GM12878 (cell line): Measurements from ENCODE around the gene OPCML. TPM values are rescaled to one million over a fixed set of nuclear protein-coding genes. Genes with fewer than 3 reads are reported as not detected.

ENCODE experiments used
- E2F4 ChIP-seq: IDR thresholded peaks from 2 replicates; pipeline ENCODE4 v1.6.1; 2012; ENCODE audit warnings: low read depth, low read length, improper control_type of control experiment
- EGR1 ChIP-seq, 2 experiments: IDR thresholded peaks; 1 replicate in 1 of 2; 2 replicates in 1 of 2; pipeline ENCODE4 v1.6.1; 2011 to 2012; ENCODE audit warnings: low read depth in 2 of 2, low read length in 2 of 2, borderline replicate concordance in 1 of 2, mild to moderate bottlenecking in 1 of 2, moderate library complexity in 1 of 2
- IKZF1 ChIP-seq: fragments of 450-650 bp; conservative IDR thresholded peaks from 2 replicates; pipeline ENCODE4 v1.6.1; 2017; ENCODE audit warnings: antibody characterized with exemption, mild to moderate bottlenecking
- JUND ChIP-seq: IDR thresholded peaks from 2 replicates; pipeline ENCODE4 v1.6.1; 2012; ENCODE audit warnings: low read depth, mild to moderate bottlenecking, low read length, improper control_type of control experiment, moderate library complexity
- NRF1 ChIP-seq: conservative IDR thresholded peaks from 2 replicates; pipeline ENCODE4 v1.6.1; 2011; ENCODE audit warnings: mild to moderate bottlenecking, low read depth, low read length, improper control_type of control experiment
- RAD21 ChIP-seq: IDR thresholded peaks from 2 replicates; pipeline ENCODE4 v1.6.1; 2011; ENCODE audit warnings: mild to moderate bottlenecking, low read depth, low read length, moderate library complexity; ENCODE audit not compliant: insufficient read depth
- RCOR1 ChIP-seq: conservative IDR thresholded peaks from 2 replicates; pipeline ENCODE4 v1.6.1; 2012; ENCODE audit warnings: low read depth, low read length, improper control_type of control experiment
- SMC3 ChIP-seq: IDR thresholded peaks from 2 replicates; pipeline ENCODE4 v1.6.1; 2011; ENCODE audit warnings: low read length, improper control_type of control experiment, borderline replicate concordance
- polyA plus RNA-seq, 11 experiments: library from polyadenylated mRNA; depleted of rRNA in 4 of 11; unstranded in 6 of 11; stranded (reverse) in 5 of 11; fragments of >200 nt; fragmentation: Nextera tagmentation in 4 of 11; fragmentation: Illumina TruSeq in 1 of 11; extraction: Ambion mirVana in 4 of 11; extraction: Trizol in 1 of 11; gene quantifications; 1 replicate in 1 of 11; 2 replicates in 10 of 11; pipeline versions ENCODE4 v1.2.1 to v1.2.3, GENCODE V29; 2011 to 2016; ENCODE audit warnings: inconsistent platforms in 2 of 11, missing spikeins in 2 of 11, low read depth in 1 of 11
- total RNA-seq, 4 experiments: library from RNA; depleted of rRNA in 3 of 4; stranded (reverse); fragments of >200 nt in 3 of 4; fragmentation: Illumina TruSeq in 1 of 4; extraction: Trizol in 1 of 4; gene quantifications; 2 replicates each; pipeline versions ENCODE4 v1.2.1 to v1.2.3, GENCODE V29; 2013 to 2021
- TF ChIP-seq, protein P1 (sequence below): IDR thresholded peaks from 2 replicates; pipeline ENCODE4 v1.6.1; 2012; ENCODE audit warnings: improper control_type of control experiment, low read depth, low read length; ENCODE audit not compliant: insufficient replicate concordance
- TF ChIP-seq, protein P2 (sequence below): fragments of 450-650 bp; IDR thresholded peaks from 2 replicates; pipeline ENCODE4 v1.6.1; 2017; ENCODE audit warnings: mild to moderate bottlenecking, low read depth, inconsistent platforms; ENCODE audit not compliant: poor library complexity, severe bottlenecking
- TF ChIP-seq, protein P3 (sequence below): fragments of 450-650 bp; formaldehyde crosslinking; IDR thresholded peaks from 2 replicates; pipeline ENCODE4 v1.4.0; 2020; ENCODE audit warnings: mild to moderate bottlenecking, moderate library complexity

OPCML gene
- total and polyA plus RNA-seq, 10 of the 15 experiments (the other 5 are each of a cell fraction or from before 2014, with no cell fraction given), result 0.84 TPM; not detected in 9

DNA sequence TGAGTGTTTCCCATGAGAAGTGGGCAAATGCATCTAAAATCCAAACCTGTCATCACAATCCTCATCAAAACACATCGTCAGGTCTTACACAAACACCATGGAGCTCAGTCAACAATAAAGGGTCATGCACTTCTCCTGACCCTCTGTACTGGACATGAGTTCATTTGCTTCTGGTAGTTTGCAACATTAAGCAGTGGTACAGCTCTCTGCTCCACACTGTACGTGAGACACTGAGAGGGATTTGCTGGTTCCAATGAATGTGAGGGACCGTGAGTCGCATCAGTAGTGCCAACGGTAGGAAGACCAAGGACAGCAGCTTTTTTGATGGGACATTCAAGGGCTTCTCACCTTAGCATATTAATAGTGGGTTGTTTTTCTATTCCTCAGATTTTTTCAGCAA, 752.3 kb downstream of the OPCML start (continued):
- TF ChIP-seq, protein P1, sequence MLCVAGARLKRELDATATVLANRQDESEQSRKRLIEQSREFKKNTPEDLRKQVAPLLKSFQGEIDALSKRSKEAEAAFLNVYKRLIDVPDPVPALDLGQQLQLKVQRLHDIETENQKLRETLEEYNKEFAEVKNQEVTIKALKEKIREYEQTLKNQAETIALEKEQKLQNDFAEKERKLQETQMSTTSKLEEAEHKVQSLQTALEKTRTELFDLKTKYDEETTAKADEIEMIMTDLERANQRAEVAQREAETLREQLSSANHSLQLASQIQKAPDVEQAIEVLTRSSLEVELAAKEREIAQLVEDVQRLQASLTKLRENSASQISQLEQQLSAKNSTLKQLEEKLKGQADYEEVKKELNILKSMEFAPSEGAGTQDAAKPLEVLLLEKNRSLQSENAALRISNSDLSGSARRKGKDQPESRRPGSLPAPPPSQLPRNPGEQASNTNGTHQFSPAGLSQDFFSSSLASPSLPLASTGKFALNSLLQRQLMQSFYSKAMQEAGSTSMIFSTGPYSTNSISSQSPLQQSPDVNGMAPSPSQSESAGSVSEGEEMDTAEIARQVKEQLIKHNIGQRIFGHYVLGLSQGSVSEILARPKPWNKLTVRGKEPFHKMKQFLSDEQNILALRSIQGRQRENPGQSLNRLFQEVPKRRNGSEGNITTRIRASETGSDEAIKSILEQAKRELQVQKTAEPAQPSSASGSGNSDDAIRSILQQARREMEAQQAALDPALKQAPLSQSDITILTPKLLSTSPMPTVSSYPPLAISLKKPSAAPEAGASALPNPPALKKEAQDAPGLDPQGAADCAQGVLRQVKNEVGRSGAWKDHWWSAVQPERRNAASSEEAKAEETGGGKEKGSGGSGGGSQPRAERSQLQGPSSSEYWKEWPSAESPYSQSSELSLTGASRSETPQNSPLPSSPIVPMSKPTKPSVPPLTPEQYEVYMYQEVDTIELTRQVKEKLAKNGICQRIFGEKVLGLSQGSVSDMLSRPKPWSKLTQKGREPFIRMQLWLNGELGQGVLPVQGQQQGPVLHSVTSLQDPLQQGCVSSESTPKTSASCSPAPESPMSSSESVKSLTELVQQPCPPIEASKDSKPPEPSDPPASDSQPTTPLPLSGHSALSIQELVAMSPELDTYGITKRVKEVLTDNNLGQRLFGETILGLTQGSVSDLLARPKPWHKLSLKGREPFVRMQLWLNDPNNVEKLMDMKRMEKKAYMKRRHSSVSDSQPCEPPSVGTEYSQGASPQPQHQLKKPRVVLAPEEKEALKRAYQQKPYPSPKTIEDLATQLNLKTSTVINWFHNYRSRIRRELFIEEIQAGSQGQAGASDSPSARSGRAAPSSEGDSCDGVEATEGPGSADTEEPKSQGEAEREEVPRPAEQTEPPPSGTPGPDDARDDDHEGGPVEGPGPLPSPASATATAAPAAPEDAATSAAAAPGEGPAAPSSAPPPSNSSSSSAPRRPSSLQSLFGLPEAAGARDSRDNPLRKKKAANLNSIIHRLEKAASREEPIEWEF, result no peak
- TF ChIP-seq EGR1 (IDR thresholded peaks at IDR 0.05; ENCODE audit: borderline replicate concordance in 1 of 2, low read depth in 2 of 2, low read length in 2 of 2) (no peak), JUND (no peak), RAD21 (no peak), SMC3 (no peak), RCOR1 (no peak), E2F4 (no peak), NRF1 (no peak), IKZF1 (no peak)
- TF ChIP-seq, protein P2, sequence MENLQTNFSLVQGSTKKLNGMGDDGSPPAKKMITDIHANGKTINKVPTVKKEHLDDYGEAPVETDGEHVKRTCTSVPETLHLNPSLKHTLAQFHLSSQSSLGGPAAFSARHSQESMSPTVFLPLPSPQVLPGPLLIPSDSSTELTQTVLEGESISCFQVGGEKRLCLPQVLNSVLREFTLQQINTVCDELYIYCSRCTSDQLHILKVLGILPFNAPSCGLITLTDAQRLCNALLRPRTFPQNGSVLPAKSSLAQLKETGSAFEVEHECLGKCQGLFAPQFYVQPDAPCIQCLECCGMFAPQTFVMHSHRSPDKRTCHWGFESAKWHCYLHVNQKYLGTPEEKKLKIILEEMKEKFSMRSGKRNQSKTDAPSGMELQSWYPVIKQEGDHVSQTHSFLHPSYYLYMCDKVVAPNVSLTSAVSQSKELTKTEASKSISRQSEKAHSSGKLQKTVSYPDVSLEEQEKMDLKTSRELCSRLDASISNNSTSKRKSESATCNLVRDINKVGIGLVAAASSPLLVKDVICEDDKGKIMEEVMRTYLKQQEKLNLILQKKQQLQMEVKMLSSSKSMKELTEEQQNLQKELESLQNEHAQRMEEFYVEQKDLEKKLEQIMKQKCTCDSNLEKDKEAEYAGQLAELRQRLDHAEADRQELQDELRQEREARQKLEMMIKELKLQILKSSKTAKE, result no peak
- TF ChIP-seq, protein P3, sequence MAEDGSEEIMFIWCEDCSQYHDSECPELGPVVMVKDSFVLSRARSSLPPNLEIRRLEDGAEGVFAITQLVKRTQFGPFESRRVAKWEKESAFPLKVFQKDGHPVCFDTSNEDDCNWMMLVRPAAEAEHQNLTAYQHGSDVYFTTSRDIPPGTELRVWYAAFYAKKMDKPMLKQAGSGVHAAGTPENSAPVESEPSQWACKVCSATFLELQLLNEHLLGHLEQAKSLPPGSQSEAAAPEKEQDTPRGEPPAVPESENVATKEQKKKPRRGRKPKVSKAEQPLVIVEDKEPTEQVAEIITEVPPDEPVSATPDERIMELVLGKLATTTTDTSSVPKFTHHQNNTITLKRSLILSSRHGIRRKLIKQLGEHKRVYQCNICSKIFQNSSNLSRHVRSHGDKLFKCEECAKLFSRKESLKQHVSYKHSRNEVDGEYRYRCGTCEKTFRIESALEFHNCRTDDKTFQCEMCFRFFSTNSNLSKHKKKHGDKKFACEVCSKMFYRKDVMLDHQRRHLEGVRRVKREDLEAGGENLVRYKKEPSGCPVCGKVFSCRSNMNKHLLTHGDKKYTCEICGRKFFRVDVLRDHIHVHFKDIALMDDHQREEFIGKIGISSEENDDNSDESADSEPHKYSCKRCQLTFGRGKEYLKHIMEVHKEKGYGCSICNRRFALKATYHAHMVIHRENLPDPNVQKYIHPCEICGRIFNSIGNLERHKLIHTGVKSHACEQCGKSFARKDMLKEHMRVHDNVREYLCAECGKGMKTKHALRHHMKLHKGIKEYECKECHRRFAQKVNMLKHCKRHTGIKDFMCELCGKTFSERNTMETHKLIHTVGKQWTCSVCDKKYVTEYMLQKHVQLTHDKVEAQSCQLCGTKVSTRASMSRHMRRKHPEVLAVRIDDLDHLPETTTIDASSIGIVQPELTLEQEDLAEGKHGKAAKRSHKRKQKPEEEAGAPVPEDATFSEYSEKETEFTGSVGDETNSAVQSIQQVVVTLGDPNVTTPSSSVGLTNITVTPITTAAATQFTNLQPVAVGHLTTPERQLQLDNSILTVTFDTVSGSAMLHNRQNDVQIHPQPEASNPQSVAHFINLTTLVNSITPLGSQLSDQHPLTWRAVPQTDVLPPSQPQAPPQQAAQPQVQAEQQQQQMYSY (CRISPR knock-in tag), result no peak
